Natural killer cell (primary cell): ENCODE results near the gene WNT6. TPM values are rescaled to one million over a fixed set of nuclear protein-coding genes. Genes with fewer than 3 reads are reported as not detected.

ENCODE experiments used
- ATAC-seq, 3 donors: fragments of 150-1000 bp in 2 of 3; fragments of 200-7000 bp in 1 of 3; cut with Tn5 transposase; 1 replicate in 1 of 3; 2 replicates in 2 of 3; pipeline ENCODE4 v1.10.0; 2021; ENCODE audit warnings: mild to moderate bottlenecking in 2 of 3, moderate library complexity in 2 of 3
- DNase-seq, 2 donors: peaks; one replicate each; pipeline versions ENCODE4 v3.0.0 to v3.0.0-alpha.2; 2013 to 2021; ENCODE audit warnings: mixed read lengths in 1 of 2
- H3K27ac ChIP-seq: one replicate; pipeline ENCODE4 v1.5.1; 2013; ENCODE audit warnings: mild to moderate bottlenecking, low read length
- H3K27me3 ChIP-seq: one replicate; pipeline ENCODE4 v1.6.1; 2013; ENCODE audit warnings: low read length; ENCODE audit not compliant: control insufficient read depth, insufficient read depth
- H3K36me3 ChIP-seq: one replicate; pipeline ENCODE4 v1.6.1; 2013; ENCODE audit warnings: low read length; ENCODE audit not compliant: control insufficient read depth, insufficient read depth
- H3K4me1 ChIP-seq: one replicate; pipeline ENCODE4 v1.6.1; 2013; ENCODE audit warnings: low read length; ENCODE audit not compliant: control insufficient read depth, insufficient read depth
- H3K4me3 ChIP-seq: one replicate; pipeline ENCODE4 v1.5.1; 2013; ENCODE audit warnings: low read length
- H3K9me3 ChIP-seq: one replicate; pipeline ENCODE4 v1.6.1; 2013; ENCODE audit warnings: low read length; ENCODE audit not compliant: control insufficient read depth, insufficient read depth
- H3K27ac Mint-ChIP-seq, 2 donors: one replicate each; pipeline ENCODE4 v1.8.0; 2022; ENCODE audit warnings: mild to moderate bottlenecking in 2 of 2, mixed read lengths in 2 of 2, moderate library complexity in 1 of 2
- H3K27me3 Mint-ChIP-seq, 2 donors: one replicate each; pipeline ENCODE4 v1.8.0; 2022; ENCODE audit warnings: low read depth in 2 of 2, mixed read lengths in 2 of 2
- H3K36me3 Mint-ChIP-seq: one replicate; pipeline ENCODE4 v1.8.0; 2022; ENCODE audit warnings: mixed read lengths
- H3K4me1 Mint-ChIP-seq, 2 donors: one replicate each; pipeline ENCODE4 v1.8.0; 2022; ENCODE audit warnings: mixed read lengths in 2 of 2
- H3K4me3 Mint-ChIP-seq: one replicate; pipeline ENCODE4 v1.8.0; 2022; ENCODE audit warnings: mild to moderate bottlenecking, moderate library complexity, mixed read lengths
- H3K9me3 Mint-ChIP-seq, 2 donors: one replicate each; pipeline ENCODE4 v1.8.0; 2022; ENCODE audit warnings: mixed read lengths in 2 of 2
- CTCF ChIP-seq: fragments of 200-600 bp; IDR thresholded peaks from one replicate; pipeline ENCODE4 v1.8.0; 2022; ENCODE audit warnings: antibody characterized with exemption
- WGBS: methylation state at CpG from one replicate; pipeline ENCODE4 v1.1.7; 2013; ENCODE audit warnings: missing lambda C conversion rate; ENCODE audit not compliant: insufficient coverage; 5-methylcytosine and 5-hydroxymethylcytosine counted together
- intact Hi-C: fragments of 100-400 bp; cut with micrococcal nuclease; formaldehyde crosslinking; loops from one replicate; pipeline ENCODE4 v1.14.2; 2022
- total RNA-seq, 4 donors: library from RNA; stranded (reverse); fragments of 120-200 nt in 1 of 4; gene quantifications; one replicate each; pipeline versions ENCODE4 v1.2.3 to v1.2.4, GENCODE V29; 2013 to 2022

Gene WNT6
- total RNA-seq, 3 donors from 2014 or later (not counting 1 experiment from before 2014, with no cell fraction given) = not detected

GRCh38 chr2:218859988-218860831 is 605 bp downstream of the WNT6 start:
- Mint-ChIP-seq H3K4me3 (peak overlapping the region; percentile 56), H3K36me3 (no peaks in the 10 kb centered on the region), H3K27ac (no peak overlapping the region), H3K4me1 (peaks cover 0 to 26% of the 10 kb centered on the region in 2 donors), H3K9me3 (no peaks in the 10 kb centered on the region), H3K27me3 (peaks cover 66 to 71% of the 10 kb centered on the region in 2 donors)
- Histone ChIP-seq H3K4me3 (no peak overlapping the region), H3K27me3 (peaks cover 47% of the 10 kb centered on the region), H3K9me3 (no peaks in the 10 kb centered on the region), H3K4me1 (peaks cover 20% of the 10 kb centered on the region), H3K36me3 (no peaks in the 10 kb centered on the region), H3K27ac (no peak overlapping the region)
- WGBS = 5% methylated on average over 42 of the region's 47 CpGs
- ATAC-seq (no peak), DNase-seq (no peak)
- intact Hi-C loops = loop anchor here (10.0 kb wide), 1 partner anchor 585 kb away; the partner anchor contains the start of genes AAMP and PNKD
- no peak for TF ChIP-seq CTCF

- H3K4me1 Mint-ChIP-seq = peaks cover 0 to 26% of the 10 kb centered on the region in 2 donors
- H3K27me3 ChIP-seq = peaks cover 46% of the 10 kb centered on the region
Observed at GRCh38 chr2:218860950-218861381, 1.4 kb downstream of the WNT6 start.

GRCh38 chr2:218861645-218862318 is 2.2 kb downstream of the WNT6 start:
- no peak overlapping the region for H3K4me3 ChIP-seq
- no peak overlapping the region for H3K27ac Mint-ChIP-seq
- no peaks in the 10 kb centered on the region for H3K36me3 ChIP-seq
- peaks cover 57 to 64% of the 10 kb centered on the region in 2 donors for H3K27me3 Mint-ChIP-seq
- H3K4me1 Mint-ChIP-seq = peaks cover 0 to 17% of the 10 kb centered on the region in 2 donors
- TF ChIP-seq CTCF = no peak
- DNase-seq (peak in 1 of 2 donors; percentile 4), ATAC-seq (no peak)
- H3K9me3 Mint-ChIP-seq = no peaks in the 10 kb centered on the region
- peaks cover 39% of the 10 kb centered on the region for H3K27me3 ChIP-seq
- no peaks in the 10 kb centered on the region for H3K36me3 Mint-ChIP-seq
- no peak overlapping the region for H3K4me3 Mint-ChIP-seq
- H3K27ac ChIP-seq = no peak overlapping the region
- WGBS = 77% methylated on average over 7 of the region's 7 CpGs
- intact Hi-C loops = no loop called here
- no peaks in the 10 kb centered on the region for H3K9me3 ChIP-seq
- peaks cover 20% of the 10 kb centered on the region for H3K4me1 ChIP-seq

More at GRCh38 chr2:218860950-218861381, 1.4 kb downstream of the WNT6 start:
- no peaks in the 10 kb centered on the region for H3K36me3 Mint-ChIP-seq
- intact Hi-C loops = no loop called here
- H3K9me3 Mint-ChIP-seq = no peaks in the 10 kb centered on the region
- 2% methylated on average over 21 of the region's 21 CpGs for whole genome bisulfite sequencing
- ATAC-seq (peak in 1 of 3 donors; percentile 46), DNase-seq (peak; percentile 13 to 49)
- Histone ChIP-seq H3K9me3 (no peaks in the 10 kb centered on the region), H3K4me1 (peaks cover 20% of the 10 kb centered on the region), H3K4me3 (no peak overlapping the region), H3K36me3 (no peaks in the 10 kb centered on the region), H3K27ac (no peak overlapping the region)
- H3K27ac Mint-ChIP-seq = no peak overlapping the region
- H3K27me3 Mint-ChIP-seq = peaks cover 59 to 65% of the 10 kb centered on the region in 2 donors
- TF ChIP-seq CTCF = no peak
- H3K4me3 Mint-ChIP-seq = no peak overlapping the region
